Activated naive CD8-positive, alpha-beta T cell treated with anti-CD3 and anti-CD28 coated beads, Interleukin-2, amount 10 ng/mL, durations not matched to agents 7 days and 5 days (primary cell): ENCODE measurements around the gene PDE11A. TPM values are rescaled to one million over a fixed set of nuclear protein-coding genes. Genes with fewer than 3 reads are reported as not detected.
"Not testable (repeated sequence)": the region's sequence is repeated elsewhere in the genome, so short reads cannot be mapped to it uniquely, and the experiment has no call there.

Experiments
- ATAC-seq: fragments of 150-1000 bp; cut with Tn5 transposase; one replicate; pipeline ENCODE4 v1.10.0; 2021; ENCODE audit warnings: low read depth, moderate library complexity
- POLR2A ChIA-PET: fragments of 350-600 bp; sonication (Branson Sonifier 250); formaldehyde crosslinking; loops from one replicate; lab custom pipeline; 2021; ENCODE audit warnings: antibody characterized with exemption; lab: Charles Lee
- DNase-seq: peaks from one replicate; pipeline ENCODE4 v3.0.0; 2021
- H3K27ac Mint-ChIP-seq: one replicate; pipeline ENCODE4 v1.8.0; 2022; ENCODE audit warnings: mild to moderate bottlenecking, mixed read lengths
- H3K27me3 Mint-ChIP-seq: one replicate; pipeline ENCODE4 v1.8.0; 2022; ENCODE audit warnings: mild to moderate bottlenecking, moderate library complexity, mixed read lengths
- H3K36me3 Mint-ChIP-seq: one replicate; pipeline ENCODE4 v1.8.0; 2021; ENCODE audit warnings: mild to moderate bottlenecking, mixed read lengths
- H3K4me1 Mint-ChIP-seq: one replicate; pipeline ENCODE4 v1.8.0; 2021; ENCODE audit warnings: mixed read lengths
- H3K4me3 Mint-ChIP-seq: one replicate; pipeline ENCODE4 v1.8.0; 2022; ENCODE audit warnings: mild to moderate bottlenecking, moderate library complexity, mixed read lengths
- H3K9me3 Mint-ChIP-seq: one replicate; pipeline ENCODE4 v1.8.0; 2021; ENCODE audit warnings: mixed read lengths
- total RNA-seq, 2 experiments: library from RNA; stranded (reverse); gene quantifications; one replicate each; pipeline ENCODE4 v1.2.3, GENCODE V29; 2021

Gene PDE11A
- total RNA-seq, 2 experiments from 2014 or later: not detected

GRCh38 chr2:177972123-177972522 lies 100.5 kb downstream of the PDE11A start:
- no peaks in the 10 kb centered on the region for H3K9me3 Mint-ChIP-seq
- no peaks in the 10 kb centered on the region for H3K36me3 Mint-ChIP-seq
- no peaks in the 10 kb centered on the region for H3K27me3 Mint-ChIP-seq
- POLR2A ChIA-PET: no interaction called here
- no peaks in the 10 kb centered on the region for H3K4me1 Mint-ChIP-seq
- H3K27ac Mint-ChIP-seq: no peak overlapping the region
- DNase-seq (no peak), ATAC-seq (no peak)
- H3K4me3 Mint-ChIP-seq: no peak overlapping the region

DNA sequence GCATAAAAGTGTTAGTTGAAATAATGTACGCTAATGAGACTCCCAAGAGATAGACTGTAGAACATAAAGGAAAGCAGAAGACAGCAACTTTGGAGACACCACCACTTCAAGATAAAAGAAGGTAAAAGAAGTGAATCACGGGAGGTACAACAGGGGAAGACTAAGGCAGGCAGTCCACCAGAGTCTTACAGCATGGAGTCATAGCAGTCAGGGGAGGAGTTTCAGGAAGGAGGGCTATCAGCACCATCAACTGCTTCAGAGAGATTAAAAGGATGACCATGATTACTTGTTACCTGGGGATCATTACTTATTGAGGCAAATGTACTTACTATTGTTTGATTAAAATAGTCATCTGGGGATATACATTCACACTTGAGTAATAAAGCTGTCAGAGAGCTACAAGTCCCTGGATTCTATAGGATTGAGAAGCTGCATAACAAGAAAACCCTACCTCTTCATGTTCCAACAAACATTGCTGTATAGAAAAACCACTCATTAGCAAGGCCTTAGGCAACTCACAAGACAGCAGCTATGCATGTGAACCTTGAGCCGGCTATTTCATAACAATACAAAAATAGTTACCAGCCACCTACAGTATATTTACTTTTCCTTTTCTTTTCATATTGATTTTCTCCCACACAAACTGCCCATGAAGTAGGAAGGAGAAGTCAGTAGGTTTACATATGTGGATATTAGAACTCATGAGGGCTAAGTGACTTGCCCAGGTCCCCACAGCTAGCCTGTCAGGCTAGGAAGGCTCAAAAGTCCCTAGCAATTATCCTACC lies 101.7 kb downstream of the PDE11A start:
- H3K4me1 Mint-ChIP-seq: no peaks in the 10 kb centered on the region
- ATAC-seq: no peak
- no peak overlapping the region for H3K27ac Mint-ChIP-seq
- H3K27me3 Mint-ChIP-seq: no peaks in the 10 kb centered on the region
- POLR2A ChIA-PET: no interaction called here
- no peaks in the 10 kb centered on the region for H3K36me3 Mint-ChIP-seq
- no peak overlapping the region for H3K4me3 Mint-ChIP-seq
- no peak for DNase-seq
- H3K9me3 Mint-ChIP-seq: no peaks in the 10 kb centered on the region

GRCh38 chr2:177964892-177965291 lies 107.7 kb downstream of the PDE11A start:
- no peaks in the 10 kb centered on the region for H3K36me3 Mint-ChIP-seq
- no peak for ATAC-seq
- peaks cover 2% of the 10 kb centered on the region for H3K27me3 Mint-ChIP-seq
- POLR2A ChIA-PET: no interaction called here
- H3K27ac Mint-ChIP-seq: no peak overlapping the region
- H3K4me1 Mint-ChIP-seq: no peaks in the 10 kb centered on the region
- no peaks in the 10 kb centered on the region for H3K9me3 Mint-ChIP-seq
- H3K4me3 Mint-ChIP-seq: no peak overlapping the region
- no peak for DNase-seq

- Mint-ChIP-seq H3K4me3 (no peak overlapping the region), H3K27ac (no peak overlapping the region), H3K36me3 (no peaks in the 10 kb centered on the region), H3K27me3 (peaks cover 10% of the 10 kb centered on the region), H3K4me1 (no peaks in the 10 kb centered on the region), H3K9me3 (no peaks in the 10 kb centered on the region)
- DNase-seq (no peak), ATAC-seq (no peak)
- POLR2A ChIA-PET: no interaction called here
These were observed 120.4 kb downstream of the PDE11A start for GRCh38 chr2:177952151-177952550.

- DNase-seq, H3K27me3 Mint-ChIP-seq, ATAC-seq, H3K4me3 Mint-ChIP-seq, H3K4me1 Mint-ChIP-seq, H3K36me3 Mint-ChIP-seq, POLR2A ChIA-PET, H3K27ac Mint-ChIP-seq, H3K9me3 Mint-ChIP-seq: not testable (repeated sequence)
These were observed 125.0 kb downstream of the PDE11A start for GRCh38 chr2:177947598-177947997.

GRCh38 chr2:177944530-177944929 lies 128.0 kb downstream of the PDE11A start:
- H3K27ac Mint-ChIP-seq, ATAC-seq, H3K36me3 Mint-ChIP-seq, H3K27me3 Mint-ChIP-seq, H3K4me3 Mint-ChIP-seq, POLR2A ChIA-PET, H3K4me1 Mint-ChIP-seq, DNase-seq, H3K9me3 Mint-ChIP-seq: not testable (repeated sequence)

DNA sequence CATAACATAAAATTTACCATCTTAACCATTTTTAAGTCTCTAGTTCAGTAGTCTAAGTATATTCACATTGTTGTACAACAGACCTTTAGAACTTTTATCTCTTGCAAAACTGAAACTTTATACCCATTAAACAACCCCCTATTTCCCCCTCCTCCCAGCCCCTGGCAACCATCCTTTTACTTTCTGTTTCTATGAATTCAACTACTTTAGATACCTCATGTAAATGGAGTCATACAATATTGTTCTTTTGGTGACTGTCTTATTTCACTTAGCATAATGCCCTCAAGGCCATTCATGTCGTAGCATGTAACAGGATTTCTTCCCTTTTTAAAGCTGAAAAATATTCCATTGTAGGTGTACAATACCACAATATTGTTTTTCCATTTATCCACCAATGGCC lies 129.8 kb downstream of the PDE11A start:
- Mint-ChIP-seq H3K36me3 (no peaks in the 10 kb centered on the region), H3K27me3 (peaks cover 6% of the 10 kb centered on the region), H3K9me3 (no peaks in the 10 kb centered on the region), H3K27ac (no peak overlapping the region), H3K4me3 (no peak overlapping the region), H3K4me1 (no peaks in the 10 kb centered on the region)
- no peak for ATAC-seq
- POLR2A ChIA-PET: no interaction called here
- DNase-seq: no peak

DNA sequence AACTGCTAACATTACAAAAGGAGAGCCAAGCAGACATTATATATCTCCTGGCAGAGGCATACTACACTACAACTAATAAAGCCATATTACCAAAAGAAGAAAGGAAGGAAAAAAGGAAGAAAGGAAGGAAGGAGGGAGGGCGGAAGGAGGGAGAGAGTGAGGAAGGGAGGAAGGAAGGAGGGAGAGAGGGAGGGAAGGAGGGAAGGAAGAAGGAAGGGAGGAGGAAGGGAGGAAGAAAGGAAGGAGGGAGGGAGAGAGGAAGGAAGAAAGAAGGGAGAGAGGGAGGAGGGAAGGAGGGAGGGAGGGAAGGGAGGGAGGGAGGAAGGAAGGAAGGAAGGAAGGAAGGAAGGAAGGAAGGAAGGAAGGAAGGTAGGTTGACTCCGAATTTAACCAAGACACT lies 133.4 kb downstream of the PDE11A start:
- no peak for DNase-seq
- POLR2A ChIA-PET: no interaction called here
- peaks cover 1% of the 10 kb centered on the region for H3K4me1 Mint-ChIP-seq
- no peak for ATAC-seq
- peaks cover 6% of the 10 kb centered on the region for H3K27me3 Mint-ChIP-seq
- no peak overlapping the region for H3K27ac Mint-ChIP-seq
- no peaks in the 10 kb centered on the region for H3K9me3 Mint-ChIP-seq
- no peak overlapping the region for H3K4me3 Mint-ChIP-seq
- H3K36me3 Mint-ChIP-seq: no peaks in the 10 kb centered on the region

- POLR2A ChIA-PET: no interaction called here
- ATAC-seq (no peak), DNase-seq (no peak)
- peaks cover 1% of the 10 kb centered on the region for H3K4me1 Mint-ChIP-seq
- H3K27ac Mint-ChIP-seq: no peak overlapping the region
- no peak overlapping the region for H3K4me3 Mint-ChIP-seq
- no peaks in the 10 kb centered on the region for H3K36me3 Mint-ChIP-seq
- H3K27me3 Mint-ChIP-seq: peaks cover 19% of the 10 kb centered on the region
- H3K9me3 Mint-ChIP-seq: no peaks in the 10 kb centered on the region
These were observed 141.7 kb downstream of the PDE11A start for GRCh38 chr2:177930916-177931315.

DNA sequence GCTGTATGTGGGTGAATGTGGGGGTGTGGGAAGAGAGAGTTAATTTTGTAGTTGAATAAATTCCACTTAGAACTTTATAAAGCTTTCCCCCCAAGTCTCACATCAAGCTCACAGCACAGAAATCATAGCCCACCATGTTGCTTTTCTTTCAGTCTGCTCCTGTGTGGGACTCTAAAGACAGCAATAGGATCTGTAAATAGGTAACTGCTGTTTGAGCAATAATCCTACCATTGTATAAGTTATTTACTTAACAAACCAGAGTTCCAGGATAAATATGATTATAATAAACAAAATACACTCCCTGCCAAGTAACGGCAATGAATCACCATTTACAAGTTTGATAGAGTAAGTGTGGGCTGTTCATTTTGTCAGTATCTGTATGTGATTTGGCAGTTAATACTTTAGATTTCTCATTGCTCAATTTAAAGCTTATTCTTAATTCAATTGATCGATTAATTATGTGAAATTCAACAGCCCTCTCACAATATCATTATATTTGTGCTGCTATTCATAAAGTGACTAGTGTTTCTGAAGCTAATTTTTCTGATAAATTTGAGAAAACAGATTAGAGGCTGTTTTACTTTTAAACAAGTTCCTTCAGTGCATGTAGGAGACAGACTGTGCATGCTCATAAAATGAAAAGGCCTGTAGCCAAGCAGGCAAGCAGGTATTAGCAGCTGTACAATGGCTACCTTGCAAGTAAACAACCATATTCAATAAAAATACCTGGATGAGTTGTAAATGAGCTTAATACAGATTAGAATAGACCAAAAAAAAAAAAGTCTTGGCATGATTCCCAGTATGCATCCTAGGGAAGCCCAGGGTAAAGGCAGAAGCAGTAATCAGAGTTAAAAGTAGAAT lies 142.7 kb downstream of the PDE11A start:
- peaks cover 4% of the 10 kb centered on the region for H3K9me3 Mint-ChIP-seq
- ATAC-seq (no peak), DNase-seq (no peak)
- H3K27ac Mint-ChIP-seq: no peak overlapping the region
- POLR2A ChIA-PET: no interaction called here
- peaks cover 19% of the 10 kb centered on the region for H3K27me3 Mint-ChIP-seq
- no peaks in the 10 kb centered on the region for H3K36me3 Mint-ChIP-seq
- H3K4me3 Mint-ChIP-seq: no peak overlapping the region
- peaks cover 1% of the 10 kb centered on the region for H3K4me1 Mint-ChIP-seq

DNA sequence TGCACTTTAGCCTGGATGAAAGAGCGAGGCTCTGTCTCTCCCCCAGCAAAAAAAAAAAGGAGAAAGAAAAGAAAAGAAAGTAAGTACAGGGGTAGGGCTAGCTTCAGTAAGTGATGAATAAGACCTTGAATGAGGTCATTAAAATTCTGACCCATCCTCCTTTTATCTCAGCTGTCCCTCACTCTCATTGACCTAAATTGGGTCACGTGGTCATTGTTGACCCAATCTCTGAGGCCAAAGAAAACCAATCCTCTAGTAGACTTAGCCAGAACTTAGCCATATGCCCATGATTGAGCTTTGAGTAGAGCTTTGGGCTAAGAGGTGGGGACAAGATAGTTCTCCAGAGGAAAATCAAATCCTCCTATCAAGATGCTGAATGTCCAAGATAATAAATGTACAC lies 149.3 kb downstream of the PDE11A start:
- POLR2A ChIA-PET: no interaction called here
- H3K27me3 Mint-ChIP-seq: peaks cover under 1% of the 10 kb centered on the region
- ATAC-seq: no peak
- no peak for DNase-seq
- no peak overlapping the region for H3K4me3 Mint-ChIP-seq
- no peak overlapping the region for H3K27ac Mint-ChIP-seq
- H3K9me3 Mint-ChIP-seq: peaks cover 4% of the 10 kb centered on the region
- no peaks in the 10 kb centered on the region for H3K36me3 Mint-ChIP-seq
- no peaks in the 10 kb centered on the region for H3K4me1 Mint-ChIP-seq

GRCh38 chr2:177921726-177922125 lies 150.9 kb downstream of the PDE11A start:
- H3K27me3 Mint-ChIP-seq: peaks cover 8% of the 10 kb centered on the region
- DNase-seq (no peak), ATAC-seq (no peak)
- H3K4me1 Mint-ChIP-seq: no peaks in the 10 kb centered on the region
- no peaks in the 10 kb centered on the region for H3K36me3 Mint-ChIP-seq
- POLR2A ChIA-PET: no interaction called here
- H3K27ac Mint-ChIP-seq: no peak overlapping the region
- H3K9me3 Mint-ChIP-seq: peaks cover 4% of the 10 kb centered on the region
- no peak overlapping the region for H3K4me3 Mint-ChIP-seq

DNA sequence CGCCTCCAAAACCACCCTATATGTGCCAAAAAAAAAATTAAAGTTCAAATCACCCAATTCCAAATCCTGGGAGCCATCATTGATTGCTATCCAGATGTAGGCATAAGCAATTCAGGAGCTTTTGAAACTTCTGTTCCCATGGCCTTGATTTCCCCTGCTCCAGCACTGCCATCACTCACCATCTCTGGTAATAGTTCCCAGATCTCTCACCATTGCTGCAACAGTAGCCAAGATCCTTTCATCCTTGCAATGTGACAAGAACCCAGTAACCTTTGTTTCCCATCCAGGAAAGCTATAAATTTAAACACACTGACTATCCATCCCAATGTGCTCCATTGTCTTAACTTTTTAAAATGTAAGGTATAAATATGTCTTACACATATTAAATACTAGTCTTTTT lies 155.4 kb downstream of the PDE11A start:
- H3K27me3 Mint-ChIP-seq: peaks cover 10% of the 10 kb centered on the region
- H3K27ac Mint-ChIP-seq: no peak overlapping the region
- H3K9me3 Mint-ChIP-seq: no peaks in the 10 kb centered on the region
- no peaks in the 10 kb centered on the region for H3K36me3 Mint-ChIP-seq
- no peak overlapping the region for H3K4me3 Mint-ChIP-seq
- DNase-seq: no peak
- H3K4me1 Mint-ChIP-seq: no peaks in the 10 kb centered on the region
- no peak for ATAC-seq
- POLR2A ChIA-PET: no interaction called here

DNA sequence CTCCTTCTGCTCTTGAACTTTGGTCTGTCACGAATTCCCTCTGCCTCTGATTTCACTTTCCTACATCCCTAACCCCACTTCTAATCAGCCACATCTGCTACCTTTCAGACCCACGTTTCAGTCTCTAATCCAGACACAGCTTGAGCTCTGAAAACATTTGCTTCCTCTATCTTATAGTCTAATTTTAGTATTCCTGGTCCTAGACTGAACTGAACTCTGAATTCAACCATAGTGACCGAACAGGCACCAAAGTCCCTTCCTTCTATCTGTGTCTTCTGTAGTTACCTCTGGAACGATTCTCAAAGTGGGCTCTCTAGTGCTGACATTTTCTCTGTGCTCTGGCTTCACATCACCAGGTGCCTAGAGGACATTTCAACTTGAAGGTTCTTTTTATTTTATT lies 156.2 kb downstream of the PDE11A start:
- DNase-seq (no peak), ATAC-seq (no peak)
- no peaks in the 10 kb centered on the region for H3K36me3 Mint-ChIP-seq
- no peak overlapping the region for H3K27ac Mint-ChIP-seq
- H3K27me3 Mint-ChIP-seq: peaks cover 10% of the 10 kb centered on the region
- no peaks in the 10 kb centered on the region for H3K9me3 Mint-ChIP-seq
- POLR2A ChIA-PET: no interaction called here
- H3K4me3 Mint-ChIP-seq: no peak overlapping the region
- H3K4me1 Mint-ChIP-seq: no peaks in the 10 kb centered on the region
